DMS79 treated with DMSO at 0.1 percent for 48 hours (cell line): ENCODE measurements around the gene CACNA1H.
"Not testable (repeated sequence)": the region's sequence is repeated elsewhere in the genome, so short reads cannot be mapped to it uniquely, and the experiment has no call there.

Experiments used
- DNase-seq: peaks from one replicate; lab custom pipeline; 2025; lab: John Stamatoyannopoulos, UW

The CACNA1H gene

DNA sequence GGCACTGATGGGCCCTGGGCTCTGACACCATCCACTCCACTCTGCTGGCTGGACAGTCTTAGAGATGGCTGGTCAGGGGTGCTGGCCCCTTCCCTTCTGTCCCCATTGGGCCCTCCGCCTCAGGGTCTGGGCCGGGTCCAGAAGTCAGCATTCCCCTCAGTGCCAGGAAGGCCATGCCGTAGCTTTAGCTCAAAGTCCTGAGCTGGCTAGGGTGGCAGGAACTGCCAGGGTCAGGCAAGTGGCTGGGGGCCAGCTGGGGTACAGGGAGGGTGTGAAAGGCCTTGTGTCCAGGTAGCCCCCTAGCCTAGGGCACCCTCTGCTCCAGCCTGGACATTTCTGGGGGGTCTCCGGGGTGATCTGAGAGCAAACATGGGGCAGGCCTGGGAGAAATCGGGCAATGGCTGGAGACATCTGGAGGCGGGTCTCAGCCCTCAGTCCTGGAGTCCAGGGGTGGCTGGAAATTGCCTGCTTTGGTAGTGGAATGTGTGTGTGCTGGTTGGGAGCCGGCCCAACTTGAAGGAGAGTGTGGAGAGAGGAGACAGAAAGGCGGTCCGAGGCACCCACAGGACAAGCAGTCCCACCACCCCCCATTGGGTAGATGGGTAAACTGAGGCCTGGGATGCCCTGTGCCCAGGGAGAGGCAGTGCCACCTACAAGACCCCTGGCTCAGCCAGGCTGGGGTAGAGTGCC lies 39.6 kb downstream of the CACNA1H start:
- DNase-seq, result no peak

DNA sequence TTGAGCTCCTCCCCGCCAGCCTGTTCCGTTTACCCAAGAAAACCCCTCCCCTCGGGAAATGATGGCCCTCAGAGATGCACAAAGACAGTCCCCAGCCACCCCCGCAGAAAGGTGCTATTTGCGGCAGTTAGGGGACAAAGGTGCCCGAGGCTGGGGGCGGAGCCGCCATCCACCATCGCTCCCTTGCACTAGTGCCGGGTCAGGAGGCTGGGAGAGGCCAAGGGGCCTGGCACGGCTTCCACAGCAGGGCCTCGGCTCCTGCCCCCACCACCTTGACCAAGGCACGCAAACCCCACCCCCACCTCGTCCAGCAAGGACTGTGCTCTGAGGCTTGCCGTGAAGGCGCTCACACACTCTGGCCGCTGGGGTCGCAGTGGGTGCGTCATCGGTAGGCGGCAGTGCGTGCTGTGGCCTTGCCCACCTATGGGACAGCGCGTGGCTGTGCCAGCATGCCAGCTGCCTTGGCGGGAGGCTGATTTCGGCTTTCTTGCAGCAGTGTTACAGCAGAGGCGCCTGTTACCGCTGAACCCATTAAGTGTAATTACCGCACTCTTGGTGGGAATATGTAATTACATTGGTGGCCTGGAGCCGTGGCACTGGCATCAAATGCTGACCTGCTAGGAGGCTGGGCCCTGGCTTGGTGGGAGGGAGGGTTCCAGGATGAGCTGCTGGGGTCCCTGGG lies 40.4 kb downstream of the CACNA1H start:
- no peak for DNase-seq

DNA sequence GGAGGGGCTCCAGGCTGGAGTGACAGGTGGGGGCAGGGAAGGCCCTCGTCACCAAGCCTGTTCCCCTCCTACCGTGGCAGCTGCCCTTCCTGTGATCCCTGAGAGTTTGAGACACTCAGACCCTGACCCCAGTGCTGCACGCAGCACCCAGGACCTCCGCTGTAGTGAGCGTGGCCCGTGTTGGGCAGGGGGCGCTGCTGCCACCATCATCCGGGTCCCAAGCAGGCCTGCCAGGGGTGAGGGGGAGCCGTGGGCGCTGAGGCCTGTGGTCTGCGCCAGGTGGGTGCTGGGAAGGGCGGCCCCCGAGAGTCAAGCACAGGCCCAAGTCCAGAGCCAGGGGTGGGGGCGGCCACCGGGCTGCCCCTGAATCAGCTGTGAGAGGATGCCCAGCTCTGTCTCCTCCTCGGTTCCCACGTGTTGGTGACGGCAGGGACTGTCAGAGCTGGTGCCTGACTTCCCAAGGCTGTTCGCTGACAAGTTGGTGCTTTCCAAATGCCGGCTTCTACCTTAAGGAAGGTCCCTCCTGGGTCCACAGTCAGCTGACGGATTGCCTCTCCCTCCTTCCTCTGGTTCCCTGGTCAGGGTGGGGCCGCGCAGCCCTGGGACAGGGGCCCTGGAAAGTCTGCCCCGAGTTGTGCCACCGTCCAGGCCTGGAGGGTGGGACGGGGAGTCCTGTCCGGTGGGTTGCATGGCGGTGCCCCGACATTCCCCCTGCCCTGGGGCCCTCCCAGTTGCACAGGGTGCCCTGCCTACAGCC lies 41.1 kb downstream of the CACNA1H start:
- DNase-seq, result no peak

DNA sequence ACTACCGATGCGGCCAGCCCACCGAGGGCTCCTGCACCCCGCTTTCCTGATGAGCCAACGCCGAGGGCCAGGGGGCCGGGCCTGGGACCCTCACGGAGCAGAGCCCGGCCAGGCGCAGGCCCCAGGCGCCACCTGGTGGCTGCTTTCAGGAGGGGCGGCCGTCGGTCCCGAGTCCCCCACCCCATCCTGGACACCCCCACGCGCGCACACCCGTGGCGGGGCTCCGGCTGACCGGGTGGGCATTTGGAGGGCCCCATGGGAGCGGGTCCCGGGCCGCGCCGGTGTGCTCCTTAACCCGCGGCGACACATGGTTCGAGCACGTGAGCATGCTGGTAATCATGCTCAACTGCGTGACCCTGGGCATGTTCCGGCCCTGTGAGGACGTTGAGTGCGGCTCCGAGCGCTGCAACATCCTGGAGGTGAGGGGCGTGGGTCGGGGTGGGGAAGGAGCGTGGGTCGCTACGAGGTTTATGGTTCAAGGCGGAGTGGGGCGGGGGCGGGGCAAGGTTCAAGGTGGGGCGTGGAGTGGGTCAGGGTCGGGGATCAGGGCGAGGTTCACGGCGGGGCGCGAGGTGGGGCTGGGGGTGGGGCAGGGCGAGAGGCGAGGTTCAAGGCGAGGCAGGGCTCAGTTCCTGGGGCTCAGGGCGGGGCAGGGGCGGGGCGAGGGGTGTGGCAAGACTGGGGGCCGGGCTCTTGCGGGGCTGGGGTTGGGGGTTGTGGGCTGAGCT lies 41.9 kb downstream of the CACNA1H start:
- DNase-seq, result no peak

DNA sequence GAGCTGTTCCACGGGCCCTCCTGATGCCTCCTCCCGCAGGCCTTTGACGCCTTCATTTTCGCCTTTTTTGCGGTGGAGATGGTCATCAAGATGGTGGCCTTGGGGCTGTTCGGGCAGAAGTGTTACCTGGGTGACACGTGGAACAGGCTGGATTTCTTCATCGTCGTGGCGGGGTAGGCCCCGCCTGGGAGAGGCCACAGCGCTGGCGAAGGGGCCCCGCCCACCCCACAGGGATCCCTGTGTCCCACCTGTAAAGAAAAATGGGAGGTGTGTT lies 42.4 kb downstream of the CACNA1H start:
- DNase-seq, result no peak

DNA sequence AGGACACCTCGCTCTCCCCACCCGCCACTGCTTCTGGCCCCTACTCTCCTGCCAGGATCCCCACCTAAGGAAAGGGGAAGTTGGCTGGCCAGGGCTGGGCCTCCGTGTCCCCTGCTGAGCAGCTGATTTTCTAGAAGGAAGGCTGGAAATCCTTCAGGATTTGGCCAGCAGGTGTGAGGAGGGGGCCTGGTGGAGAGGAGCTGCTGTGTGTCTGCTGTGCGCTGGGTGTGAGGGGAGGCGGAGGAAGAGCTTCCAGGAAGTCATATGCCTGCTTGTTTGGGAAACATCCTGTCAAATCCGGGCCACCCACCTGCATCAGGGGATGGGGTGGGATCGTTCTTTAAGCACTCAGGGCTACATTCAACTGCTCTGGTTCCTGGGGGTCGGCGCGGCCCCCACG lies 43.6 kb downstream of the CACNA1H start:
- no peak for DNase-seq

DNA sequence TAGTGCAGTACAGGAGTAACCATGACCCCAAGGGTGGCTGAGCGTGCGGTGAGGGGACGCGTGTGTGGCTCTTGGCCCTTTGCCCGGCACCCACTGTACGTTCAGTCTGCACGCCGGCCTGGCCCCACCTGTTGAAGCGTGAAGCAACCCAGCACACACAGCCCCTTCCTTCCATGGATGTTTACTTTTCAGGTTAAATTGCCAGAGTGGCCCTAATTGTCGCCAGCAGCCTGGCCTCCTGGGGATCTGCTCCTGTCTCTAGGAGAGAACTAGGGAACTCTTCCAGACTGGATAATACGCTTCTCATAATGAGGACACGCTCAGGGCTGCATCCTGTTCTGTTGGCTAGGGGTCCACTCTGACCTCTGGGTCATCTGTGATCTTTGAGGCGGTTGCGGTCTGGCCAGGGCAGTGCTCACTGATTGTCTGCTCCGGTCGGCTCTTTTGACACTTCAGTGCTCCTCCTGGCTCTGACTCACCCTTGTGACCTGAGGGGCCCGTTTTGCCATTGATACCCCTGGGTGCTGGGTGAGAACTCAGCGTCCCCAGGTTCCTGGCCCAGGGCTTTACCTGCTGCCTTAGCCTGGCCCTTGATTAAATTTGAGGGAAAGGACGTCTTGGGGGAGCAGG lies 44.4 kb downstream of the CACNA1H start:
- peak; percentile 69 for DNase-seq

DNA sequence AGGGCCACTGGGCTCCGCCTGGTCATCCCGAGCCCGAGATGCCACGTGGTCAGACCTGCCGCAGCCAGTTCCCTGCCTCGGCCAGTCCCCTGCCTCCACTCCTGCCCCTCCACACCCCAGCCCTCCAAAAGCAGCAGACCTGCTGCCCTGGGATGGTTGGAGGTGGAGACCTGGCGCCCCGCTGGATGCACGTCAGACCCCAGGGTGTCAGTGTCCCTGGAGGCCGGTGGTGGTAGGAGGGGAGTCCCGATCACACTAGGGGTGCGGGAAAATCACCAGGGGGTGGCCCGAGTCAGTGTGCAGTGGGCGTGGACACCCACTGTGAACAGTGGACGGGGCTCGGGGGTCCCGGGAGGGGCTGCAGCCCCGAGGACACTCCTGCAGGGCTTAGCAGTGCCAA lies 45.3 kb downstream of the CACNA1H start:
- no peak for DNase-seq

DNA sequence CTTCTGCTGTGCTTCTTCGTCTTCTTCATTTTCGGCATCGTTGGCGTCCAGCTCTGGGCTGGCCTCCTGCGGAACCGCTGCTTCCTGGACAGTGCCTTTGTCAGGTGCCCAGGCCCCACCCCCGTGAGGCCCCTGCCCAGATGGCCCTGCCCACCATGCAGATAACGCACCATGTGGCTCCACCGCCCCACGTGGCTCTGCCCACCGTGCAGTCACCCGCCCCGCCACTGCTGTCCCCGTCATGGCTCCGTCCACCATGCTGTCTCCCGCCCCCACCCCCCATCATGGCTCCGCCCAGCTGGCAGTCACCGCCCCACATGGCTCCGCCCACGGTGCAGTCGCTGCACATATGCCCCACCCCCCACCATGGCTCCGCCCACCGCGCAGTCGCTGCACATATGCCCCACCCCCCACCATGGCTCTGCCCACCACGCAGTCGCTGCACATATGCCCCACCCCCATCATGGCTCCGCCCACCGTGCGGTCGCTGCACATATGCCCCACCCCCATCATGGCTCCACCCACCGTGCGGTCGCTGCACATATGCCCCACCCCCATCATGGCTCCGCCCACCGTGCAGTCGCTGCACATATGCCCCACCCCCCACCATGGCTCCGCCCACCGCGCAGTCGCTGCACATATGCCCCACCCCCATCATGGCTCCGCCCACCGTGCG lies 45.9 kb downstream of the CACNA1H start:
- not testable (repeated sequence) for DNase-seq

DNA sequence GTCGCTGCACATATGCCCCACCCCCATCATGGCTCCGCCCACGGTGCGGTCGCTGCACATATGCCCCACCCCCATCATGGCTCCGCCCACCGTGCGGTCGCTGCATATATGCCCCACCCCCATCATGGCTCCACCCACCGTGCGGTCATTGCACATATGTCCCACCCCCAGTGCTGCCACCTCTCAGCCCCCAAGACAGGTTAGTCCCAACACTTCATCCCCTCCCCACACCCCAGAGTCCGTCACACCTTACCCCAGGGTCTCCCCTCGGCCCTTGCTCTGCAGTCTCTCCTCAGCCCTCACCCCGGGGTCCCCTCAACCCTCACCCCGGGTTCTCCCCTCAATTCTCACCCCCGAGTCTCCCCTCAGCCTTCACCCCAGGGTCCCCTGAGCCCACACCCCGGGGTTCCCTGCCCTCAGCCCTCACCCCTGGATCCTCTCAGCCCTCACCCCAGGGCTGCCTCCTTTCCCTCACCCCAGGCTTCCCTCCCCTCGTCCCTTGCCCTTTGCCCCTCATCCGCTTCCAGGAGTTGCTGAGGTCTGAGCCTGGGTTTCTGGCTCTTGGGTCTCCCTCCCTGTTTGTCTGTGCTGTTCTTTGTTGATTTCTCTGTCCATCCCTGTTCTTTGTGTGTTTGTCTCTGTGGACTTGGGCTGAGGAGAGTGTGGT lies 46.6 kb downstream of the CACNA1H start:
- no peak for DNase-seq

DNA sequence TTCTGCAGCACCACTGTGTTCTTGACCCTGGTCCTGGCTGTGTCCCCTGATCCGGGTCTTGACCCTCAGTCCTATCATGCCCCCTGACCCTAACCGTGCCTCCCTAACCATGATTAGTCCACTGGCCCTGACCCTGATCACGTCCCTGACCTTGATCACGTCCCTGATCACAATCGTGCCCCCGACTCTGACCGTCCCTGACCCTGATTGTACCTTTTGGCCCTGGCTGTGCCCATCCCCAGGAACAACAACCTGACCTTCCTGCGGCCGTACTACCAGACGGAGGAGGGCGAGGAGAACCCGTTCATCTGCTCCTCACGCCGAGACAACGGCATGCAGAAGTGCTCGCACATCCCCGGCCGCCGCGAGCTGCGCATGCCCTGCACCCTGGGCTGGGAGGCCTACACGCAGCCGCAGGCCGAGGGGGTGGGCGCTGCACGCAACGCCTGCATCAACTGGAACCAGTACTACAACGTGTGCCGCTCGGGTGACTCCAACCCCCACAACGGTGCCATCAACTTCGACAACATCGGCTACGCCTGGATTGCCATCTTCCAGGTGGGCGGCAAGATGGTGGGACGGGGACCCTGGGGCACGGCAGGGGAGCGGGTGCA lies 47.2 kb downstream of the CACNA1H start:
- DNase-seq, result no peak

DNA sequence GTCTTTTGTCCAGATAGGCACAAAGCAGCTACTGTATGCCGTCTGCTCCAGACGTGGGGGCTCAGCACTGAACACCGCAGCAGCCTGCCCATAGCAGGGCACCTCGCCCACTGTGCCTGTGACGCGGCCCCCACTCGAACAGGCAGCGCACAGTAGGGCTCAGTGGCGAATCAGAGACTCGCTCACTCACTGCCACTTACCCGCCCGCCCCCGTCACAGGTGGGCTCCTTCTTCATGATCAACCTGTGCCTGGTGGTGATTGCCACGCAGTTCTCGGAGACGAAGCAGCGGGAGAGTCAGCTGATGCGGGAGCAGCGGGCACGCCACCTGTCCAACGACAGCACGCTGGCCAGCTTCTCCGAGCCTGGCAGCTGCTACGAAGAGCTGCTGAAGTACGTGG lies 48.5 kb downstream of the CACNA1H start:
- no peak for DNase-seq

DNA sequence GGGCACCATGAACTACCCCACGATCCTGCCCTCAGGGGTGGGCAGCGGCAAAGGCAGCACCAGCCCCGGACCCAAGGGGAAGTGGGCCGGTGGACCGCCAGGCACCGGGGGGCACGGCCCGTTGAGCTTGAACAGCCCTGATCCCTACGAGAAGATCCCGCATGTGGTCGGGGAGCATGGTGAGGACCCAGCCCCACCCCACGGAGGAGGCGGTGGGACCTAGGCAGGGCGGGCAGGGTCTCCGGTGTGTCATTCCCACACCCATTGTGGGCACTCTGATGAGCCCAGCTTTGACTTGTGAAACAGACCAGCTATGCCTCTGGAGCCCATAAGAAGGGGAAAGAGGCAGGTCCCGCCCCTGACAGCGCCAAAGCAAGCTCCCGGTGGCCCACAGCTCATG lies 49.4 kb downstream of the CACNA1H start:
- DNase-seq, result no peak

DNA sequence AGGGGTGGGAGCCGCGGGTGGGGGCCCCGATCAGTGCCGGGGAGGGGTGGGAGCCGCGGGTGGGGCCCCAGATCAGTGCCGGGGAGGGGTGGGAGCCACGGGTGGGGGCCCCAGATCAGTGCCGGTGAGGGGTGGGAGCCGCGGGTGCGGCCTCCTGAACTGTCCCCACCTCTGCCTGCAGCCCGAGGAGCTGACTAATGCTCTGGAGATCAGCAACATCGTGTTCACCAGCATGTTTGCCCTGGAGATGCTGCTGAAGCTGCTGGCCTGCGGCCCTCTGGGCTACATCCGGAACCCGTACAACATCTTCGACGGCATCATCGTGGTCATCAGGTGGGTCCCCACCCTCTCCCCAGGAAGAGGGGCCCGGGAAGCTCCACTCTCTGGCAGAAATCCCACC lies 52.0 kb downstream of the CACNA1H start:
- no peak for DNase-seq

DNA sequence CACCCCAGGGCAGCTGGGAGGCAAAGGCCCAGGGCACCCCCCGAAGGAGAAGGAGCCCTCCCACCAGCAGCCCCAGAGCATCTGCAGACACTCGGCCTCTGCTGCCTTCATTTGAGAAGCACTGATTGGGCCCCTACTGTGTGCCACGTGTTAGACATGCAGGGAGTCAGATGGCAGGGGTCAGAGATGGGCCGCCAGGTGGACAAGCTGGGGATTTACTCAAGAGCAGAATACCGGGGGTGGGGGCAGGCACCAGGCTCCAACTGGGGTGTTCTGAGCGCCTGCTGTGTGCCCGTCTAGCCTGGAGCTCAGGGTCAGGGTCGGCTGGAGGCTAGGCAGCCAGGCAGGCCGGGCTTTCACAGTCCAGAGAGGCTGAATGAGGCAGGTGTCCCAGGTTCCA lies 53.4 kb downstream of the CACNA1H start:
- no peak for DNase-seq

DNA sequence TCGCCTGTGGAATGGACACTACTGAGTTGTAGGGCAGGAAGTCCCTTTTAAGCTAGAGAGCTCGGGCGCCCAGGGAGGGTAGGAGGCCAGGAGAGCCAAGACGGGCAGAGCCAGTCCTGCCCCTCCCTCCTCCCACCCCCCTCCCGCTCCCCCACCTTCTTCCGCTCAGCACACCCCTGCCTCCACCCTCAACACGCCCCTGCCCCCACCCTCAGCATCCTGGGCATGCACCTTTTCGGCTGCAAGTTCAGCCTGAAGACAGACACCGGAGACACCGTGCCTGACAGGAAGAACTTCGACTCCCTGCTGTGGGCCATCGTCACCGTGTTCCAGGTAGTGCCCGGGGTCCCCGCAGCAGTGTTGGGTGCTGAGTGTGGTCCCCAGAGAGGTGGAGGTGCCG lies 53.9 kb downstream of the CACNA1H start:
- DNase-seq, result no peak

DNA sequence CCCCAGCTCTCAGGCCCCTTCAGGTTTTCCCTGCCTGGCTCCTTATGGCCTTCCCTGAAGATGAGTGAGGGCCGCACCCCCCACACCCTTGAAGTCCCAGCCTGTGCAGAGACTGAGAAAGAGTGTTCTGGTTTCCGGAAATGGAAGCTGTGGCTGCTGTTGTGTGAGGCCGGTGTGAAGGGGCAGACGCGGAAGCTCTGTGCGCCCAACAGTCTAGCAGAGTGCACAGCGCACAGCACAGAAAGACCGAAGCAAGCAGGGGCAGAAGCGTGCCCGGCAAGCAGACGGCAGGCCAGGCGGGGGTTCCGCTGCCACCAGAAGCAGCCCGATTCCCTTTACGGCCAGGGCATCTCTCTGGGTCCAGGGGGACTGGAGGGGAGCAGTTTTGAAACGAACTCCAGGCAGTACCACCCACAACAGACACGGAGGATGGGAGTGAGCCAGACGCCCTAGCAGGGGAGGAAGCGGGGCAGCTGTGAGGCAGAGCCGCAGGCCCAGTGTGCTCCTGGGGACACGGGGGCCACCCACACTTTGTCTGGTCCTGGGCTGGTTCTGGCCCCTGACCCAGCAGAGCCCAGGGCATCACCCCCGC lies 55.4 kb downstream of the CACNA1H start:
- no peak for DNase-seq

DNA sequence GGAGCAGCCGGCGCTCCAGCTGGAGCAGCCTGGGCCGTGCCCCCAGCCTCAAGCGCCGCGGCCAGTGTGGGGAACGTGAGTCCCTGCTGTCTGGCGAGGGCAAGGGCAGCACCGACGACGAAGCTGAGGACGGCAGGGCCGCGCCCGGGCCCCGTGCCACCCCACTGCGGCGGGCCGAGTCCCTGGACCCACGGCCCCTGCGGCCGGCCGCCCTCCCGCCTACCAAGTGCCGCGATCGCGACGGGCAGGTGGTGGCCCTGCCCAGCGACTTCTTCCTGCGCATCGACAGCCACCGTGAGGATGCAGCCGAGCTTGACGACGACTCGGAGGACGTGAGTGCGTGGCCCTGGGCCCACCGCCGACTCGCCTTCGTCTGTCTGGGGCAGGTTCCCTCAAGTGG lies 56.2 kb downstream of the CACNA1H start:
- no peak for DNase-seq

DNA sequence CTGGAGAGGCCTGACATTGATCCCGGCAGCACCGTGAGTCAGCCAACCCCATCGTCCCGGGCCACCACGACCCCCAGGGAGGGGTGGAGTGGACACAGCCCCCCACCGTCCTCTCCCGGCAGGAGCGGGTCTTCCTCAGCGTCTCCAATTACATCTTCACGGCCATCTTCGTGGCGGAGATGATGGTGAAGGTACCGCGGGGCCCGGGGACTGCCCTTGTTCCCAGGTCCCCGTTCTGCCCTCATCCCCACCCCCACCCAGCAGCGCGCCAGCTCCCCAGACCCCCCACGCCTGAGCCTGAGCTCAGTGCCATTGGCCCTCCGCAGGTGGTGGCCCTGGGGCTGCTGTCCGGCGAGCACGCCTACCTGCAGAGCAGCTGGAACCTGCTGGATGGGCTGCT lies 57.6 kb downstream of the CACNA1H start:
- no peak for DNase-seq
